Activated T-cell treated with anti-CD3 and anti-CD28 coated beads for 48 hours (primary cell): Measurements from ENCODE around the gene GSTO2.

Source experiments
- DNase-seq: peaks from one replicate; pipeline ENCODE4 v3.0.0-alpha.2; 2020; ENCODE audit warnings: low read depth

Gene GSTO2

GRCh38 chr10:104281694-104282093, 12.7 kb downstream of the GSTO2 start:
- DNase-seq, result no peak

GRCh38 chr10:104284846-104285245, 15.9 kb downstream of the GSTO2 start:
- no peak for DNase-seq

- DNase-seq, result no peak
Measured at GRCh38 chr10:104286939-104287338, 18.0 kb downstream of the GSTO2 start.

- DNase-seq, result no peak
Measured at GRCh38 chr10:104288355-104288754, 19.4 kb downstream of the GSTO2 start.

- peak; percentile 82 for DNase-seq
Measured at GRCh38 chr10:104291439-104291951, 22.5 kb downstream of the GSTO2 start.

- no peak for DNase-seq
Measured at GRCh38 chr10:104293011-104293410, 24.0 kb downstream of the GSTO2 start.

- DNase-seq, result no peak
Measured at GRCh38 chr10:104293781-104294321, 24.9 kb downstream of the GSTO2 start.

- no peak for DNase-seq
Measured at GRCh38 chr10:104296687-104297436, 27.9 kb downstream of the GSTO2 start.

- DNase-seq, result peak; percentile 44
Measured at GRCh38 chr10:104297697-104298660, 29.0 kb downstream of the GSTO2 start.

GRCh38 chr10:104299031-104299904, 30.3 kb downstream of the GSTO2 start:
- no peak for DNase-seq

- no peak for DNase-seq
Measured at GRCh38 chr10:104300002-104300735, 31.2 kb downstream of the GSTO2 start.

GRCh38 chr10:104300736-104301292, 31.8 kb downstream of the GSTO2 start:
- DNase-seq, result no peak

GRCh38 chr10:104301907-104302690, 33.1 kb downstream of the GSTO2 start:
- DNase-seq, result no peak

GRCh38 chr10:104303594-104304355, 34.8 kb downstream of the GSTO2 start:
- no peak for DNase-seq

GRCh38 chr10:104304356-104304745, 35.4 kb downstream of the GSTO2 start:
- no peak for DNase-seq

GRCh38 chr10:104304927-104305326, 35.9 kb downstream of the GSTO2 start:
- DNase-seq, result no peak

- DNase-seq, result no peak
Measured at GRCh38 chr10:104306897-104307296, 37.9 kb downstream of the GSTO2 start.

- no peak for DNase-seq
Measured at GRCh38 chr10:104307576-104308438, 38.8 kb downstream of the GSTO2 start.
